ENCODE results near the gene TNXB.

TNXB gene

GRCh38 chr6:32082478-32082877 is 26.7 kb downstream of the TNXB start:
- FAIRE-seq, result no peak

GRCh38 chr6:32081168-32081990 is 27.8 kb downstream of the TNXB start:
- FAIRE-seq, result no peak
- DNase-seq (ENCODE audit: insufficient read length, low spot score), result no peak
- TF ChIP-seq TAF1 (IDR thresholded peaks at IDR 0.05; ENCODE audit: low read depth, low read length) (no peak), PAX5 (IDR thresholded peaks at IDR 0.05; ENCODE audit: insufficient read depth, low read length, severe bottlenecking) (no peak), POLR2AphosphoS5 (IDR thresholded peaks at IDR 0.05; ENCODE audit: low read depth, low read length) (no peak), SPI1 (IDR thresholded peaks at IDR 0.05; ENCODE audit: low read depth, low read length) (no peak), POLR2A (IDR thresholded peaks at IDR 0.05; ENCODE audit: low read depth, low read length) (no peak), POU2F2 (IDR thresholded peaks at IDR 0.05; ENCODE audit: low read depth, low read length) (no peak)

More at GRCh38 chr6:32082478-32082877, 26.7 kb downstream of the TNXB start:
- no peak for DNase-seq (ENCODE audit: insufficient read length, low spot score)
- TF ChIP-seq SPI1 (IDR thresholded peaks at IDR 0.05; ENCODE audit: low read depth, low read length) (no peak), POU2F2 (IDR thresholded peaks at IDR 0.05; ENCODE audit: low read depth, low read length) (no peak), TAF1 (IDR thresholded peaks at IDR 0.05; ENCODE audit: low read depth, low read length) (no peak), PAX5 (IDR thresholded peaks at IDR 0.05; ENCODE audit: insufficient read depth, low read length, severe bottlenecking) (no peak), POLR2A (IDR thresholded peaks at IDR 0.05; ENCODE audit: low read depth, low read length) (no peak), POLR2AphosphoS5 (IDR thresholded peaks at IDR 0.05; ENCODE audit: low read depth, low read length) (no peak)

- no peak for TF ChIP-seq SPI1 (IDR thresholded peaks at IDR 0.05; ENCODE audit: low read depth, low read length)
- no peak for TF ChIP-seq POU2F2 (IDR thresholded peaks at IDR 0.05; ENCODE audit: low read depth, low read length)
- no peak for TF ChIP-seq POLR2A (IDR thresholded peaks at IDR 0.05; ENCODE audit: low read depth, low read length)
- TF ChIP-seq POLR2AphosphoS5 (IDR thresholded peaks at IDR 0.05; ENCODE audit: low read depth, low read length), result no peak
- TF ChIP-seq TAF1 (IDR thresholded peaks at IDR 0.05; ENCODE audit: low read depth, low read length), result no peak
- TF ChIP-seq PAX5 (IDR thresholded peaks at IDR 0.05; ENCODE audit: insufficient read depth, low read length, severe bottlenecking), result no peak
- DNase-seq (ENCODE audit: insufficient read length, low spot score) (no peak), FAIRE-seq (no peak)
Measured at GRCh38 chr6:32079566-32080290, 29.4 kb downstream of the TNXB start.

GRCh38 chr6:32076321-32076809 is 32.8 kb downstream of the TNXB start:
- DNase-seq (ENCODE audit: insufficient read length, low spot score), result no peak
- no peak for FAIRE-seq

GRCh38 chr6:32075781-32076180 is 33.4 kb downstream of the TNXB start:
- FAIRE-seq, result no peak
- DNase-seq (ENCODE audit: insufficient read length, low spot score), result no peak
- TF ChIP-seq TAF1 (IDR thresholded peaks at IDR 0.05; ENCODE audit: low read depth, low read length) (no peak), POU2F2 (IDR thresholded peaks at IDR 0.05; ENCODE audit: low read depth, low read length) (no peak), PAX5 (IDR thresholded peaks at IDR 0.05; ENCODE audit: insufficient read depth, low read length, severe bottlenecking) (no peak), SPI1 (IDR thresholded peaks at IDR 0.05; ENCODE audit: low read depth, low read length) (no peak), POLR2A (IDR thresholded peaks at IDR 0.05; ENCODE audit: low read depth, low read length) (no peak), POLR2AphosphoS5 (IDR thresholded peaks at IDR 0.05; ENCODE audit: low read depth, low read length) (no peak)

More at GRCh38 chr6:32076321-32076809, 32.8 kb downstream of the TNXB start:
- TF ChIP-seq POU2F2 (IDR thresholded peaks at IDR 0.05; ENCODE audit: low read depth, low read length), result no peak
- no peak for TF ChIP-seq POLR2A (IDR thresholded peaks at IDR 0.05; ENCODE audit: low read depth, low read length)
- TF ChIP-seq SPI1 (IDR thresholded peaks at IDR 0.05; ENCODE audit: low read depth, low read length), result no peak
- no peak for TF ChIP-seq POLR2AphosphoS5 (IDR thresholded peaks at IDR 0.05; ENCODE audit: low read depth, low read length)
- no peak for TF ChIP-seq TAF1 (IDR thresholded peaks at IDR 0.05; ENCODE audit: low read depth, low read length)
- TF ChIP-seq PAX5 (IDR thresholded peaks at IDR 0.05; ENCODE audit: insufficient read depth, low read length, severe bottlenecking), result no peak

GRCh38 chr6:32074996-32075532 is 34.1 kb downstream of the TNXB start:
- no peak for DNase-seq (ENCODE audit: insufficient read length, low spot score)
- no peak for FAIRE-seq
- TF ChIP-seq POLR2AphosphoS5 (IDR thresholded peaks at IDR 0.05; ENCODE audit: low read depth, low read length) (no peak), TAF1 (IDR thresholded peaks at IDR 0.05; ENCODE audit: low read depth, low read length) (no peak), POU2F2 (IDR thresholded peaks at IDR 0.05; ENCODE audit: low read depth, low read length) (no peak), POLR2A (IDR thresholded peaks at IDR 0.05; ENCODE audit: low read depth, low read length) (no peak), PAX5 (IDR thresholded peaks at IDR 0.05; ENCODE audit: insufficient read depth, low read length, severe bottlenecking) (no peak), SPI1 (IDR thresholded peaks at IDR 0.05; ENCODE audit: low read depth, low read length) (no peak)

- no peak for DNase-seq (ENCODE audit: insufficient read length, low spot score)
- TF ChIP-seq TAF1 (IDR thresholded peaks at IDR 0.05; ENCODE audit: low read depth, low read length) (no peak), SPI1 (IDR thresholded peaks at IDR 0.05; ENCODE audit: low read depth, low read length) (no peak), POLR2AphosphoS5 (IDR thresholded peaks at IDR 0.05; ENCODE audit: low read depth, low read length) (no peak)
Measured at GRCh38 chr6:32073613-32074012, 35.5 kb downstream of the TNXB start.

GRCh38 chr6:32073101-32073500 is 36.0 kb downstream of the TNXB start:
- FAIRE-seq, result no peak

More at GRCh38 chr6:32073613-32074012, 35.5 kb downstream of the TNXB start:
- no peak for FAIRE-seq

More at GRCh38 chr6:32073101-32073500, 36.0 kb downstream of the TNXB start:
- no peak for DNase-seq (ENCODE audit: insufficient read length, low spot score)
- TF ChIP-seq POLR2A (IDR thresholded peaks at IDR 0.05; ENCODE audit: low read depth, low read length), result no peak
- TF ChIP-seq POU2F2 (IDR thresholded peaks at IDR 0.05; ENCODE audit: low read depth, low read length), result no peak
- no peak for TF ChIP-seq POLR2AphosphoS5 (IDR thresholded peaks at IDR 0.05; ENCODE audit: low read depth, low read length)
- TF ChIP-seq SPI1 (IDR thresholded peaks at IDR 0.05; ENCODE audit: low read depth, low read length), result no peak
- no peak for TF ChIP-seq PAX5 (IDR thresholded peaks at IDR 0.05; ENCODE audit: insufficient read depth, low read length, severe bottlenecking)
- no peak for TF ChIP-seq TAF1 (IDR thresholded peaks at IDR 0.05; ENCODE audit: low read depth, low read length)

Data from GM12891 (cell line).